T-helper 1 cell treated with Interleukin-12 subunit alpha and Interleukin-12 subunit beta and Interleukin-4 antibody, amounts not matched to agents 30 ng/mL and 1 ng/mL, for 36 hours (primary cell): Measurements from ENCODE around the gene HIRA. TPM values are rescaled to one million over a fixed set of nuclear protein-coding genes. Genes with fewer than 3 reads are reported as not detected.

Source experiments
- intact Hi-C: fragments of 100-400 bp; cut with micrococcal nuclease; formaldehyde crosslinking; loops from one replicate; pipeline ENCODE4 v1.15.1; 2024
- total RNA-seq: library from RNA; stranded (reverse); gene quantifications from 2 replicates; pipeline ENCODE4 v1.2.3, GENCODE V29; 2022

Gene HIRA
- total RNA-seq, 1 donor from 2014 or later, result 46.5 TPM

- intact Hi-C loops, result no loop called here
Measured at GRCh38 chr22:19412923-19413322, 18.6 kb downstream of the HIRA start.

- intact Hi-C loops, result no loop called here
Measured at GRCh38 chr22:19412478-19412877, 19.1 kb downstream of the HIRA start.

- intact Hi-C loops, result no loop called here
Measured at GRCh38 chr22:19411690-19412045, 19.9 kb downstream of the HIRA start.

- intact Hi-C loops, result no loop called here
Measured at GRCh38 chr22:19410941-19411689, 20.4 kb downstream of the HIRA start.

GRCh38 chr22:19407649-19408606, 23.6 kb downstream of the HIRA start:
- intact Hi-C loops, result loop anchor here (10.0 kb wide), 1 partner anchor 227 kb away; no protein-coding TSS in a partner anchor

- intact Hi-C loops, result loop anchor here (10.0 kb wide), 1 partner anchor 228 kb away; no protein-coding TSS in a partner anchor
Measured at GRCh38 chr22:19406846-19407245, 24.7 kb downstream of the HIRA start.

GRCh38 chr22:19406281-19406811, 25.2 kb downstream of the HIRA start:
- intact Hi-C loops, result loop anchor here (10.0 kb wide), 1 partner anchor 228 kb away; no protein-coding TSS in a partner anchor

GRCh38 chr22:19405652-19406051, 25.9 kb downstream of the HIRA start:
- intact Hi-C loops, result loop anchor here (10.0 kb wide), 1 partner anchor 229 kb away; no protein-coding TSS in a partner anchor

- intact Hi-C loops, result loop anchor here (10.0 kb wide), 1 partner anchor 230 kb away; no protein-coding TSS in a partner anchor
Measured at GRCh38 chr22:19405133-19405532, 26.4 kb downstream of the HIRA start.

- intact Hi-C loops, result loop anchor here (10.0 kb wide), 1 partner anchor 230 kb away; no protein-coding TSS in a partner anchor
Measured at GRCh38 chr22:19404676-19405075, 26.9 kb downstream of the HIRA start.

GRCh38 chr22:19402642-19403191, 28.8 kb downstream of the HIRA start:
- intact Hi-C loops, result loop anchor here (10.0 kb wide), 1 partner anchor 232 kb away; no protein-coding TSS in a partner anchor

GRCh38 chr22:19401483-19401882, 30.1 kb downstream of the HIRA start:
- intact Hi-C loops, result loop anchor here (10.0 kb wide), 1 partner anchor 233 kb away; no protein-coding TSS in a partner anchor

GRCh38 chr22:19400881-19401280, 30.7 kb downstream of the HIRA start:
- intact Hi-C loops, result loop anchor here (10.0 kb wide), 1 partner anchor 234 kb away; no protein-coding TSS in a partner anchor

GRCh38 chr22:19398652-19399051, 32.9 kb downstream of the HIRA start:
- intact Hi-C loops, result no loop called here

GRCh38 chr22:19398206-19398605, 33.3 kb downstream of the HIRA start:
- intact Hi-C loops, result no loop called here

- intact Hi-C loops, result no loop called here
Measured at GRCh38 chr22:19397734-19398104, 33.8 kb downstream of the HIRA start.

GRCh38 chr22:19396934-19397733, 34.4 kb downstream of the HIRA start:
- intact Hi-C loops, result no loop called here

- intact Hi-C loops, result no loop called here
Measured at GRCh38 chr22:19396561-19396933, 35.0 kb downstream of the HIRA start.

- intact Hi-C loops, result no loop called here
Measured at GRCh38 chr22:19395276-19395675, 36.3 kb downstream of the HIRA start.

- intact Hi-C loops, result no loop called here
Measured at GRCh38 chr22:19394274-19395050, 37.1 kb downstream of the HIRA start.
